CD4-positive, alpha-beta T cell treated with Interleukin-17A for 4 hours (primary cell): ENCODE data around the gene GZF1.

ENCODE experiments used
- DNase-seq: peaks from one replicate; pipeline ENCODE4 v3.0.0-alpha.2; 2020; ENCODE audit warnings: mixed read lengths

The GZF1 gene

DNA sequence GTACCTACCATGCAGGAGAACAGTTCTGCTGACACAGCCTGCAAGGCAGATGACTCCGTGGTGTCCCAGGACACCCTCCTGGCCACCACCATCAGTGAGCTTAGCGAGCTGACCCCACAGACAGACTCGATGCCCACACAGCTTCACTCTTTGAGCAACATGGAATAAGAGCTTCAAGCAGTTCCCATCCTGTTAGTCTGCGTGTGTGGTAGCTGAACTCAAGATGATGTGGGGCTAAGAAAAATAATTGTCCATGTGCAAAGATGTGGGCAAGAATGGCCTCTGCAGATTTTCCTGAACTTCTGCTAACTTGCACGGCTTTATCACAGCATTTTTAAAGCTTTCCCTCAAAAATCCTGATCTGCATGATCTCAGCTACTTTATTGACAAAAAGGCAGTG, 8.3 kb downstream of the GZF1 start:
- no peak for DNase-seq

- DNase-seq: no peak
These were observed 8.9 kb downstream of the GZF1 start for GRCh38 chr20:23370873-23371272.

DNA sequence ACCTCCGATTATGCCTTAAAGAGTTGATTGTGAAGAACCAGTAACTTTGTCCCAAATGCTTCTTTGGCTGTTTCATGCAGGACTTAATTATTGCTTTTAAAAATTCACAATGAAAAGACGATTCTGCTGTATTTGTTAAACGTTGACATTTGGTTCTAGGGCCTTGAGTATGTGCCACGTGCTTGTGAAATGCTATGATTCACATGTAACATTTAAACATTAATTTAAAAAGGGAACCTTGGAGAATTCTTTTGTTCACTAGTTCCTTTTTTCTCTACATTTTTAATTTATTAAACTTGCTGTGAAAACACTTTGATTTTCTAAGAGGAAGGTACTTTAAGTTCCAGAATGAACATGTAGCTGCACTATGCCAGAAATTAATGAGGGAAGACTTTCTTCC, 9.5 kb downstream of the GZF1 start:
- DNase-seq: no peak

DNA sequence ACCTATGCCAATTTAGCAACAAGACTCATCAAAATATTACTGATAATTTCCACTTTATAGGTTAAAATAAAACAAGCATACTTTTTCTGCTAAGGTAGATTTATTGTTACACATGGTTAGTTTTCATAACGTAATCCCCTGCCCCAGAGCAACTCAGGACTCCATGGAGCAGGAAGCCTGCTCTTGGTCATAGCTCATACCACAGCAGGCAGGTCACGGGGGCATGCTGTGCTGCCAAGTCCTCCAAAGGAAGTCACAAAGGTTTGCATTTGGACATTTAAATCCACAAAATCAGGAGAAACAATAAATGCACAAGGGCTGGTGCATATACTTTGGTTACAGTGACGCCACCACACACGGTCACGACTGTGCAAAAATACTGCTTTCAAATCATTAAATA, 12.5 kb downstream of the GZF1 start:
- no peak for DNase-seq

GRCh38 chr20:23375827-23376226, 13.8 kb downstream of the GZF1 start:
- DNase-seq: no peak

DNA sequence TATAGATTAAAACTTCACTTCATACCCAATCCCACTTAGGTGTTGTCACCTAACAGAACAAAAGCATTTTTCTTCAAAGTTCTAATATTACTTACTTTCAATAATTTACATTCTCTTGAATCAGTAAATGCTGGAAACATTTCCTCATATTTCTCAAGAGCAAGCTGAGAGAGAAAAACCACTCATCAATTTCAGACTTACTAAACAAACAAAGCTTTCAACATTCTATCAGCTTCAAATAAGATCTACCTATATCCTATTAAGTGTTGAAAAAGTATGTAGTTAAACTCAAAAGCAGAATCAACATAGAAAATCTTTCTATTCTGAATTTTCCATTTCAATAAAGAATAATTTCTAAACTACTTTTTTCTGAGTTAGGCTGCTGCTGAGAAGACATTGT, 17.8 kb downstream of the GZF1 start:
- no peak for DNase-seq

DNA sequence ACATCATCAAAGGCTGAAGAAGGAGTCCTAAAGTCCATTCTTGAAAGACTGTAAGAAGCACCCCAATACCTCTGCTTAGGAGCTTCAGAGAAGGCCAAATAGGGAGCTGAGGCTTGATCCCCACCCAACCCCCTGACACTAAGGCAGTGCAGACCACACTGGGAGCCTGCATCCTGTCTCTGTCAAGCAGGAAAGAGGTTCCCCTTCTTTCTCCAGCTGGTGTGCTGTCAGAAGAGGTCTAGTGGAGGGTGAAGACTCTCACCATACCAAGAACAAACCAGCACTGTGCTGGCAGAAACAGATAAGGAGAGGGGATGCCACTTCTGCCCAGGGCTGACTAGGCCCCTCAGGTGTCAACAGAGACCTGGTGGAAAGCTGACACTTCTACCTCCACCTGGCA, 19.9 kb downstream of the GZF1 start:
- DNase-seq: no peak

DNA sequence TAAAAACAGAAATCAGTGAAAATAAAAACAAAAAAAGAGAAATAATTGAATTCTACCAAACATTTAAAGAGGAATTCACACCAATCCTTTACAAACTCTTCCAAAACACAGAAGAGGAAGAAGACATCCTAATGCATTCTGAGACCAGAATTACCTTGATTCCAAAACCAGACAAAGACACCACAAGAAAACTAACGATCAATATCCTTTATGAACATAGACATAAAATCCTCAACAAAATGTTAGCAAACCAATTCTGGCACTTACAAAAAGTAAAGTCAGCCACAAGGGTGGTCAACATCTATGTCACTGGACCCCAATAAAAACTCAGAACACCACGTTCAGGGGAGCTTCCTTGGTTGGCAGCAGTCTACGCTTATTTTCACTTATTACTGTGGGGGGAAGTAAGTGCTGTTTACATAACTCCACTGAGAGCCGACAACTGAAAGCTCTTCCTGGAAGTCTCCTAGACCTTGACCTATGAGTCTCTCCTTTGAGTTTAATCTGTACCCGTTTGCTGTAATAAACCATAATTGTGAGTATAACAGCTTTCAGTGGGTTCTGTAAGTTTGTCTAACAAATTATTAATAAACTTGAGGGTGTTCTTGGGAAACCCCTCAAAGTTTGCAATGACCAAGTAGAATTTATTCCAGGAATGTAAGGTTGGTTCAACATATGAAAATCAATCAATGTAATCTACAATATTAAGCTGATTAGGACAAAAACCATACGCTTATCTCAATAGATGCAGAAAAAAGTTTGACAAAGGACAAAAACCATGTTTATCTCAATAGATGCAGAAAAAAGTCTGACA, 24.5 kb downstream of the GZF1 start:
- no peak for DNase-seq

DNA sequence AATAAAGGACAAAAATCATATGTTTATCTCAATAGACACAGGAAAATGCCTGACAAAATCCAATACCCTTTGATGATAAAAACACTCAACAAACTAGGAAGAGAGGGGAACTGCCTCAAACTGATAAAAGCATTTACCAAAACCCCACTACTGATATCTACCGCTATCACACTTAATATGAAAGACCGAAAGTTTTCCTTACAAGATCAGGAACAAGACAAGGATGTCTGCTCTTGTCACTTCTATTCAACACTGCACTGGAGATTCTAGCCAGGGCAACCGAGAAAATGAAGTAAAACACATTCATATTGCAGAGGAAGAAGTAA, 25.1 kb downstream of the GZF1 start:
- DNase-seq: no peak

- no peak for DNase-seq
These were observed 28.3 kb downstream of the GZF1 start for GRCh38 chr20:23390091-23390774.

DNA sequence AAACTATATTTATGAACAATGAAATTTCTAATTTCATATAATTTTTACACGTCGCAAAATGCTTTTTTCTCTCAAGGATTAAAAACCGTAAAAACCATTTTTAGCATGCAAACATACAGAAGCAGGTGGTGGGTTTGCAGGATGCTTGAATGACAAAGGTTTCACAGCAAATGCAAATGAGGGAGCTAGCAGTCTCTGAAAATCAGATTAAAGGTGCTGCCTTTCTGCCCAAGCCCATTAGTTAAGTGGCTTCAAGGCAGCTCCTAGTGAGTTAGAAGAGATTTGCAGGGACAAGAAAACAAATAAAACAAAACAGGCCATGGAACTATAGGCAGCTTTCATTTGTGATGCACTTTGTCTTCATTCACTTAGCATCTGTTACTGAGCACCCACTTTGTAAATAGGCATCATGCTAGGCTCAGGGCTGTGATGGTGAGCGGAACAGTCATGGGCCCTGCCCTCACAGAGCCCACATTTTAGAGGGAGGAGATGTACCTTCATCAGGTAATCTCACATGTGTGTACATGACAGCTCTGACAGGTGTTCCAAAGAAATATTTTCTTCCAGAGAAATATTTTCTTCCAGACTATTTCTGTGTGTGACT, 29.8 kb downstream of the GZF1 start:
- DNase-seq: no peak

GRCh38 chr20:23393996-23394775, 32.2 kb downstream of the GZF1 start:
- DNase-seq: no peak

DNA sequence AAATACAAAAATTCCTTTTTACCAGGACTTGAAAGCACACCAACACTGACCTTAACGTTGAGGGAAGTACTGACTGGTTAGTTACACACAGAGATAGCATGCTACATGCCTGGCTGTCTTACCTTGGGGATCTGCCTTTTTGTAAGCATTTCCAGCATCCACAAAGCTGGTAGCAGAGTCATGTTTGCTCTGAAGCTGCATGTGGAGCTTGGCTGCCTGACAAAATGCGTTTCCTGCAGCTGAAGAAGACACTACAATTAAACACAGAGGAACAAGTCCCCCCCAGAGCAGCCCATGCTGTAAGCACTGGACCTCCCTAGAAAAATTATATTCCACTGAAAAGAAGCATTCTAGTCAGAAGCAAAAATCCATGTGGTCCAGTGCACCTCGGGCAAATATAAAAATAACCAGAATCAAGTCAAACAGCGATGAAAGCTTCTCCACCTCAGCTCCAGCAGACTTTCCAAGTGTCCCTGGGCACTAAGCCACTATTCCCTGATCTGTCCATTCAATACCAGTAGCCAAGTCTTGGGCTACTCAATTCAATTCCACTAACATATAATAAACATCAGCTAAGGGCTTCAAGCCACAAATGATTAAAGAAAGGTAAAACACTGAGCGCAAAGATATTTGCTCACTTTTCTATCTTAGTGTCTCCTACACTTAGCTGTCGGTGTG, 35.1 kb downstream of the GZF1 start:
- DNase-seq: no peak

- DNase-seq: no peak
These were observed 36.0 kb downstream of the GZF1 start for GRCh38 chr20:23397961-23398360.

GRCh38 chr20:23399568-23400241, 37.7 kb downstream of the GZF1 start:
- no peak for DNase-seq

GRCh38 chr20:23401051-23401450, 39.1 kb downstream of the GZF1 start:
- no peak for DNase-seq

- no peak for DNase-seq
These were observed 41.8 kb downstream of the GZF1 start for GRCh38 chr20:23403751-23404150.

GRCh38 chr20:23404196-23404595, 42.2 kb downstream of the GZF1 start:
- DNase-seq: no peak

- DNase-seq: no peak
These were observed 44.9 kb downstream of the GZF1 start for GRCh38 chr20:23406880-23407279.

- DNase-seq: no peak
These were observed 45.9 kb downstream of the GZF1 start for GRCh38 chr20:23407781-23408464.

GRCh38 chr20:23408957-23409356, 47.0 kb downstream of the GZF1 start:
- no peak for DNase-seq

GRCh38 chr20:23409800-23410199, 47.8 kb downstream of the GZF1 start:
- DNase-seq: no peak
